ENCODE results near the gene INS.

The INS gene

DNA sequence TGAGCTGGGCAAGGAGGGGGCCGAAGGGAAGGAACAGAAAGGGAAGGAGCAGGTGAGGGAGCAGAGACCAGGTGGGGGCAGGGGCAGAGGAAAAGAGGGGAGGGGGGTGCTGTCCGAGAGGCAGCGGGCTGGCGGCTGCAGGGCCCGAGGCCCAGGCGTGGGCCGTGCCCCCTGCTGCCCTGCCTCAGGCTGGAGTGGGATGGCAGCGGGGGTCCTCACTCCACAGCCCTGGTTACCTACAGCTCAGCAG lies 24.1 kb downstream of the INS start:
- no peak overlapping the region for H3K27ac ChIP-seq (ENCODE audit: low read length)
- H3K4me1 ChIP-seq (ENCODE audit: insufficient read depth, low read length) = no peaks in the 10 kb centered on the region; the same call in 1 of the 2 replicates
- H3K36me3 ChIP-seq (ENCODE audit: insufficient read depth, low read depth, low read length) = no peaks in the 10 kb centered on the region
- peak overlapping the region; percentile 60; the same call in 1 of the 2 replicates for H3K4me3 ChIP-seq (ENCODE audit: low read length)
- H3K27me3 ChIP-seq (ENCODE audit: insufficient read depth, low read length) = peaks cover 98% of the 10 kb centered on the region
- peaks cover 5% of the 10 kb centered on the region; the same call in 1 of the 2 replicates for H3K9me3 ChIP-seq (ENCODE audit: insufficient read depth, low read depth, low read length)
- no peak overlapping the region for H3K9ac ChIP-seq (ENCODE audit: low read depth, low read length)

DNA sequence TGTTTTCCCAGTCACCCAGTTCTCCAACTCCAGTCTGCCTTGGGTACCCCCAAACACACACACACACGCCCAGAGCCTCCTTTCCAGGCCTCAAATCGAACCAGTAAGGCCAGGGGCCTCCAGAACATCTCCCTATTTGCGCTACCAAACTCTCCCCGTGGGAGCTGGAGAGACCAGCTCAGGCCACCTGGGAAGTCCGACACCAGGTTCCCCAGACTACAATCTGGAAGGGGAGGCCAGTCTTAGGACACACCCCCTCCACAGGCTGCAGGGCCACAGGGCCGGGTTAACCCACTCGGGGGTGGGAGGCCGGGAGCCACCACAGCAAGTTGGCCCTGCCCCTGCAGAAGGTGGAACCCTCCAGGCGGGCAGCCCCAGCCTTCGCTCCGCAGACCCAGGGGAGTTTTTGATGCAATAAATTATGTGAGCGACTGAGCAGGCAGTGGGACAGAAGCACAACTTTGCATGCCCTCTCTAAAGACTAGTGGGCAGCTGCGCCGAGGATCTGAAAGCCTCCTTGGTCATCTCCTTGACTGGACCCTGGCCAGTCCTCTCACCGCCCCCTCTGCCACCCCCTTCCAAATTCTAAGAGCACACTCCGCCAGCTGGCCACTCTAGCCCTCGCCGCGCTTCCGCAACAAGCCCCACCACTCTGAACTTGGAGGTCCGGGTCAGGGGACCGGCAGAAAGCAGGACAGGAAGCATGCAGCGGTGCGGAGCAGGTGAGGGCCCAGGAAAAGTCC lies 24.6 kb downstream of the INS start:
- Histone ChIP-seq H3K36me3 (ENCODE audit: insufficient read depth, low read depth, low read length) (no peaks in the 10 kb centered on the region), H3K4me1 (ENCODE audit: insufficient read depth, low read length) (no peaks in the 10 kb centered on the region; the same call in 1 of the 2 replicates), H3K9me3 (ENCODE audit: insufficient read depth, low read depth, low read length) (peaks cover 4% of the 10 kb centered on the region; the same call in 1 of the 2 replicates), H3K9ac (ENCODE audit: low read depth, low read length) (no peak overlapping the region), H3K27me3 (ENCODE audit: insufficient read depth, low read length) (peaks cover 97% of the 10 kb centered on the region), H3K4me3 (ENCODE audit: low read length) (peak overlapping the region; percentile 60; the same call in 1 of the 2 replicates), H3K27ac (ENCODE audit: low read length) (no peak overlapping the region)

DNA sequence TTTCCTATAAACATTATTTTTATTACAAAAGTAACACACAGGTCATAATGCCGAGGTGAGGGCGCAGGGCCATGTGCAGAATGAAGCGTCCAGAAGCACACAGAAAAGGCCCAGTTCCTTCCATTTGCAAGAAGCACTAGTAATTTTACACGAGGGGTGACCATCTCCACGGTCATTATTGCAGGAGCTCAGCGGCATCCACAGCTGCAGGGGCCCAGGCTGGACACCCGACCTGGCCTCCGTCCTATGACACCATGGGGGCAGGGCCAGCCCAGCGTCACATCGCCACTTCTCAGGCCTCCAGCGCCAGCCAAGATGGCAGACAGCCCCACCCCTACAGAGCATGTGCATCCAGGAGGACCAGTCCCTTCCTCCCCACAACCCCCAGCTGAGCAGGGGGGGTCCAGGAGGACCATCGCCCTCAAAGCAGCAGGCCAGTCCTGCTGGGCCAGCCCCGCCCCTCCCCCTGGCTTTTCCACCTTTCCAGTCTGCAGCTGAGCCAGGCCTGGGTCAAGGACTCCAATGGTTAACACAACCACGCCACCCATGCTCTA lies 25.3 kb downstream of the INS start:
- peaks cover 93% of the 10 kb centered on the region for H3K27me3 ChIP-seq (ENCODE audit: insufficient read depth, low read length)
- no peak overlapping the region for H3K27ac ChIP-seq (ENCODE audit: low read length)
- H3K36me3 ChIP-seq (ENCODE audit: insufficient read depth, low read depth, low read length) = no peaks in the 10 kb centered on the region
- H3K9ac ChIP-seq (ENCODE audit: low read depth, low read length) = no peak overlapping the region
- H3K9me3 ChIP-seq (ENCODE audit: insufficient read depth, low read depth, low read length) = no peaks in the 10 kb centered on the region
- no peak overlapping the region for H3K4me3 ChIP-seq (ENCODE audit: low read length)
- no peaks in the 10 kb centered on the region; the same call in 1 of the 2 replicates for H3K4me1 ChIP-seq (ENCODE audit: insufficient read depth, low read length)

DNA sequence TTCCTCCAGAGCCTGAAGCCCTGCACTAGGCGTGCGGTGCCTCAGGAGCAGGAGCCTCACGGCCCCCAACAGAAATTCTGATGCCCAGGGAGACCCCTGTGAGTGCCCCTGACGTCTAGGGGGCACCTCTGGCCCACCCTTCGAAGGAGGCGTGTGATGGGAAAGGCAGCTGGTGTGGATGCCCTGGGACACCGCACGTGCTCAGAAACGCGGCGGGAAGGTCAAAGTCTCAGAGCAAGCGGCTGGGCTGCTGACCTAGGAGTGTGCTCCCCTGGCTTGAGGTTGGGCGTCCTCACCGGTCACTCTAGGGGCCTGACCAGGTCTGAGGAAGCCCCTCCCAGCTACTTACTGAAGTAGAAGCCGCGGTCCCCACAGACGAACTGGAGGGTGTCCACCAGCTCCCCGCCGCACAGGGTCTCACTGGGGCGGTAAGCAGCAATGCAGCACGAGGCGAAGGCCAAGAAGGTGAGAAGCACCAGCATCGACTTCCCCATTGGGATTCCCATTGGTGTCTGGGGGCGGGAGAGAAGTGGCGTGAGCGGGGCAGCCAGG lies 25.9 kb downstream of the INS start:
- no peak overlapping the region for H3K4me3 ChIP-seq (ENCODE audit: low read length)
- no peaks in the 10 kb centered on the region for H3K36me3 ChIP-seq (ENCODE audit: insufficient read depth, low read depth, low read length)
- H3K9ac ChIP-seq (ENCODE audit: low read depth, low read length) = no peak overlapping the region
- H3K27me3 ChIP-seq (ENCODE audit: insufficient read depth, low read length) = peaks cover 86% of the 10 kb centered on the region
- H3K9me3 ChIP-seq (ENCODE audit: insufficient read depth, low read depth, low read length) = no peaks in the 10 kb centered on the region
- H3K27ac ChIP-seq (ENCODE audit: low read length) = no peak overlapping the region
- H3K4me1 ChIP-seq (ENCODE audit: insufficient read depth, low read length) = no peaks in the 10 kb centered on the region; the same call in 1 of the 2 replicates

- Histone ChIP-seq H3K27ac (ENCODE audit: low read length) (no peak overlapping the region), H3K4me1 (ENCODE audit: insufficient read depth, low read length) (no peaks in the 10 kb centered on the region; the same call in 1 of the 2 replicates), H3K4me3 (ENCODE audit: low read length) (no peak overlapping the region), H3K9ac (ENCODE audit: low read depth, low read length) (no peak overlapping the region), H3K27me3 (ENCODE audit: insufficient read depth, low read length) (peaks cover 80% of the 10 kb centered on the region), H3K36me3 (ENCODE audit: insufficient read depth, low read depth, low read length) (no peaks in the 10 kb centered on the region), H3K9me3 (ENCODE audit: insufficient read depth, low read depth, low read length) (no peaks in the 10 kb centered on the region)
These were observed 26.7 kb downstream of the INS start for GRCh38 chr11:2134022-2135010.

DNA sequence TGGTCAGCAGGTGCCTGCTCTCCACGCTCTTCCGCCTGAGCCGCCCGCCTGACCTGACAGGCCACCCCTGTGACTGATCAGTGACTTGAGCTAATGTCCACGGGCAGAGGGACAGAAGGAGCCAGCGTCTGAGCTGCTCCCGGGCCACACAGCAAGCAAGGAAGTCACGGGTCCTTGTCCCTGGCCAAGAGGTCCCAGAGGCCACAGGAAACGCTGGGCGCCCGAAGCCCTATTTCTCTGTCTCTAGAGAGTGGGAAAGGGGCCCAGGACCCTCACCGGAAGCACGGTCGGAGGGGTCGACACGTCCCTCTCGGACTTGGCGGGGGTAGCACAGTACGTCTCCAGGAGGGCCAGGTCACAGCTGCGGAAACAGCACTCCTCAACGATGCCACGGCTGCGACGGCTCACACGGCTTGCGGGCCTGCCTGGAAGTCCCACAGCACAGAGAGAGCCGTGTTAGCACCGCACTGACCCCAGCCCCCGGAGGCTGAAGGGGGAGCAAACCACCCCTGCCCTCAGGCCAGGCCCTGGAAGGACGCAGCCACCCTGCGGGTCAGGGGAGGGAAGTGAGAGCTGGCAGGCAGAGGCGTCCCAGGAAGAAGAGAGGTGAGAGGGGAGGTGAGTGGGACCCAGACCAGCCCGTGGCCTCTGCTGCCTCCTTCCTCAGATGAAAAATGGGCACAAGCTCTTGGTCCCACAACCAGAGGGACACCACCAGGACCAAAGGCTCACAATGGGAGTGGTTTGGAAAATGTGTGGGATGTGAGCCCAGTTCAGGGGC lies 27.6 kb downstream of the INS start:
- no peaks in the 10 kb centered on the region; the same call in 1 of the 2 replicates for H3K4me1 ChIP-seq (ENCODE audit: insufficient read depth, low read length)
- H3K9me3 ChIP-seq (ENCODE audit: insufficient read depth, low read depth, low read length) = no peaks in the 10 kb centered on the region
- H3K9ac ChIP-seq (ENCODE audit: low read depth, low read length) = no peak overlapping the region
- no peak overlapping the region for H3K27ac ChIP-seq (ENCODE audit: low read length)
- no peaks in the 10 kb centered on the region for H3K36me3 ChIP-seq (ENCODE audit: insufficient read depth, low read depth, low read length)
- H3K4me3 ChIP-seq (ENCODE audit: low read length) = no peak overlapping the region
- H3K27me3 ChIP-seq (ENCODE audit: insufficient read depth, low read length) = peaks cover 72% of the 10 kb centered on the region

- Histone ChIP-seq H3K27ac (ENCODE audit: low read length) (no peak overlapping the region), H3K4me3 (ENCODE audit: low read length) (no peak overlapping the region), H3K9me3 (ENCODE audit: insufficient read depth, low read depth, low read length) (no peaks in the 10 kb centered on the region), H3K36me3 (ENCODE audit: insufficient read depth, low read depth, low read length) (no peaks in the 10 kb centered on the region), H3K9ac (ENCODE audit: low read depth, low read length) (no peak overlapping the region), H3K4me1 (ENCODE audit: insufficient read depth, low read length) (no peaks in the 10 kb centered on the region; the same call in 1 of the 2 replicates), H3K27me3 (ENCODE audit: insufficient read depth, low read length) (peaks cover 66% of the 10 kb centered on the region)
These were observed 28.2 kb downstream of the INS start for GRCh38 chr11:2132874-2133240.

DNA sequence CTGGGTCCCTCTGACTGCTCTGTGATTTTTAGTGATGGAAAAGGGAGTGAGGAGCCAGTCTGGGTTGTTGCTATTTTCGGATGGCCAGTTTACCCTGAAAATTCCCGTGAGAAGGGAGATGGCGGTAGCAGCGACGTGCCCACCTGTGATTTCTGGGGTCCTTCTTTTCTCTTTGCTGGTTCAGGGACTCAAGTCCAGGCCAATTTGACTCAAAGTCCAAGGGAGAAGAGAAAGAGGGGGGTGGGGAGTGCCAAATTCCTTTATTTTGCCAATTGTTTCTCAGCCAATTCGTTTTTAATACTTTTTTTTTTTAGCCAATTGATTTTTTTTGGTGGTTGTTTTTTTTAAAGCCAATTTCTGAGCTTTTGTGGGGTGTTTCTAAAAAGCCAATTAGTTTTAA lies 28.8 kb downstream of the INS start:
- no peaks in the 10 kb centered on the region for H3K36me3 ChIP-seq (ENCODE audit: insufficient read depth, low read depth, low read length)
- peaks cover 60% of the 10 kb centered on the region for H3K27me3 ChIP-seq (ENCODE audit: insufficient read depth, low read length)
- H3K9ac ChIP-seq (ENCODE audit: low read depth, low read length) = no peak overlapping the region
- H3K4me1 ChIP-seq (ENCODE audit: insufficient read depth, low read length) = no peaks in the 10 kb centered on the region; the same call in 1 of the 2 replicates
- no peaks in the 10 kb centered on the region for H3K9me3 ChIP-seq (ENCODE audit: insufficient read depth, low read depth, low read length)
- no peak overlapping the region for H3K27ac ChIP-seq (ENCODE audit: low read length)
- H3K4me3 ChIP-seq (ENCODE audit: low read length) = no peak overlapping the region

DNA sequence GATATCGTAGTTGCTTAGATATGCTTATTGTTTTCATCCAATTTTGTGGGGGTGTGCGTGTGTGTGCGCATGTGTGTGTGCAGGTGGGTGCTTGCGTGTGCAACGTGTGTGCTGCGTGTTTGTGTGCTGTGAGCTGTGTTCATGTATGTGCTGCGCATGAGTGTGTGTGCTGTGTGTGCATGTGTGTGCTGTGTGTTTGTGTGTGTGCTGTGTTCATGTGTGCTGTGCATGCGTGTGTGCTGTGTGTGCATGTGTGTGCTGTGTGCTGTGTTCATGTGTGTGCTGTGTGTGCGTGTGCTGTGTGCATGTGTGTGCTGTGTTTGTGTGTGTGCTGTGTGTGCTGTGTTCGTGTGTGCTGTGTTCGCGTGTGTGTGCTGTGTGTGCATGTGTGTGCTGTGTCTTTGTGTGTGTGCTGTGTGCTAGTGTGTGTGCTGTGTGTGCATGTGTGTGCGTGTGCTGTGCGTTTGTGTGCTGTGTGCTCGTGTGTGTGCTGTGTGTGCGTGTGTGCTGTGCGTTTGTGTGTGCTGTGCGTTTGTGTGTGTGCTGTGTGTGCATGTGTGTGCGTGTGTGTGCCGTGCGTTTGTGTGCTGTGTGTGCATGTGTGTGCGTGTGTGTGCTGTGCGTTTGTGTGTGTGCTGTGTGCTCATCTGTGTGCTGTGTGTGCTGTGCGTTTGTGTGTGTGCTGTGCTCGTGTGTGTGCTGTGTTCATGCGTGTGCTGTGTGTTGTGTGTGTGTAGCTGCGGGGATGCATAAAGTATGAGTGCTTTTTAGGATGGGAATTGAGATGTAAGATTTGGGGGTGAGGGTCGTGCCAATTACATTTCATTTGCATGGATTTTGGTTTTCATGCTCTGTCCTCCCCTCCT lies 29.4 kb downstream of the INS start:
- H3K36me3 ChIP-seq (ENCODE audit: insufficient read depth, low read depth, low read length) = no peaks in the 10 kb centered on the region
- H3K27me3 ChIP-seq (ENCODE audit: insufficient read depth, low read length) = peaks cover 53% of the 10 kb centered on the region
- no peaks in the 10 kb centered on the region for H3K9me3 ChIP-seq (ENCODE audit: insufficient read depth, low read depth, low read length)
- H3K9ac ChIP-seq (ENCODE audit: low read depth, low read length) = no peak overlapping the region
- no peak overlapping the region for H3K27ac ChIP-seq (ENCODE audit: low read length)
- H3K4me1 ChIP-seq (ENCODE audit: insufficient read depth, low read length) = no peaks in the 10 kb centered on the region
- no peak overlapping the region for H3K4me3 ChIP-seq (ENCODE audit: low read length)

- Histone ChIP-seq H3K27me3 (ENCODE audit: insufficient read depth, low read length) (peaks cover 46% of the 10 kb centered on the region), H3K4me3 (ENCODE audit: low read length) (no peak overlapping the region), H3K36me3 (ENCODE audit: insufficient read depth, low read depth, low read length) (no peaks in the 10 kb centered on the region), H3K9ac (ENCODE audit: low read depth, low read length) (no peak overlapping the region), H3K9me3 (ENCODE audit: insufficient read depth, low read depth, low read length) (no peaks in the 10 kb centered on the region), H3K4me1 (ENCODE audit: insufficient read depth, low read length) (no peaks in the 10 kb centered on the region), H3K27ac (ENCODE audit: low read length) (no peak overlapping the region)
These were observed 30.1 kb downstream of the INS start for GRCh38 chr11:2130881-2131352.

Data from iPS-20b (cell line).